Rectal smooth muscle tissue (tissue), 1 donor: ENCODE results near the gene GADL1.

Experiments used
- H3K27ac ChIP-seq: one replicate; pipeline ENCODE4 v1.7.0; 2013; ENCODE audit warnings: low read depth, low read length, inconsistent platforms
- H3K27me3 ChIP-seq: one replicate; pipeline ENCODE4 v1.7.0; 2013; ENCODE audit warnings: low read length; ENCODE audit not compliant: control insufficient read depth, insufficient read depth
- H3K36me3 ChIP-seq: one replicate; pipeline ENCODE4 v1.7.0; 2013; ENCODE audit warnings: low read length; ENCODE audit not compliant: control insufficient read depth, insufficient read depth
- H3K4me1 ChIP-seq: one replicate; pipeline ENCODE4 v1.7.0; 2013; ENCODE audit warnings: low read length; ENCODE audit not compliant: control insufficient read depth, insufficient read depth
- H3K4me3 ChIP-seq: one replicate; pipeline ENCODE4 v1.7.0; 2013; ENCODE audit warnings: low read length
- H3K9ac ChIP-seq: one replicate; pipeline ENCODE4 v1.7.0; 2013; ENCODE audit warnings: low read length

GADL1 gene, protein sequence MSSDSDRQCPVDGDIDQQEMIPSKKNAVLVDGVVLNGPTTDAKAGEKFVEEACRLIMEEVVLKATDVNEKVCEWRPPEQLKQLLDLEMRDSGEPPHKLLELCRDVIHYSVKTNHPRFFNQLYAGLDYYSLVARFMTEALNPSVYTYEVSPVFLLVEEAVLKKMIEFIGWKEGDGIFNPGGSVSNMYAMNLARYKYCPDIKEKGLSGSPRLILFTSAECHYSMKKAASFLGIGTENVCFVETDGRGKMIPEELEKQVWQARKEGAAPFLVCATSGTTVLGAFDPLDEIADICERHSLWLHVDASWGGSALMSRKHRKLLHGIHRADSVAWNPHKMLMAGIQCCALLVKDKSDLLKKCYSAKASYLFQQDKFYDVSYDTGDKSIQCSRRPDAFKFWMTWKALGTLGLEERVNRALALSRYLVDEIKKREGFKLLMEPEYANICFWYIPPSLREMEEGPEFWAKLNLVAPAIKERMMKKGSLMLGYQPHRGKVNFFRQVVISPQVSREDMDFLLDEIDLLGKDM

DNA sequence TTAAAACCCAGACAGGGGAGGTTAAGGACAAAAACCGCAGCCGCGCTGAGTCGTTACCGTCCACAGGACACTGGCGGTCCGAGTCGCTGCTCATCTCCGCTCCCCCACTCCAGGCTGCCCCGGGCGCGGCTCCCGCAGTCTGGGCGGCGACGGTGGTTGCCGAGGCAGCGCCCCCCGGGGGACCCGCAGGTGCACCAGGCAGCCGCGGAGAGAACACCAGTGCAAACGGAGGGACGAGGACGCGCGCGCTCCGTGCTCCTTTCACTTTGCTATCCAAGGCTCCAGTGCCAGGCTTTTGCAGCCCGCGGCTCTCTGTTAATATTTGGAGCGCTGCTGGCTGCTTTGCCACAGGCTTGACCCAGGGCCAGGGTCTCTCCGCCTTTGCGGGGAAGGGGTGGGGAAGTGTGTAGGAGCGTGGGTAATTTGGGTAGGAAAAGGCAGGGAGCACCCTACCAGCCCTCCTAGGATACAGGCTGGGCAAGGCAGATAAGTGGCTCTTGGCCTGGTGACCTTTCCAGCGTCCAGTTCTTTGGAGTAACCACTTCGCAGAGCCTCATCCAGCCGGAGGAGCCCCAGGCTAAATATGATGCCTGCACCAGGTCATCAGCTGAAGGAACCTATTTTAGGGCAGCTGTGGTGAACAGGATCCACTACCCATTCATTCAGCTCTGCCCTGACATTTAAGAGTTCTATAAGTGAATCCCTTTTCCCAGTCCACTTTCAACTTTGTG lies at the start of gene GADL1:
Gene GADL1, minus strand, starts transcription at position 141 of the 731 bp plus-strand sequence. Its CDS starts 47 bp downstream, at position 94.
- H3K27ac ChIP-seq, result no peak within 1 kb of the TSS
- no peaks in the 10 kb centered on the region for H3K27me3 ChIP-seq
- no peak within 1 kb of the TSS for H3K9ac ChIP-seq

DNA sequence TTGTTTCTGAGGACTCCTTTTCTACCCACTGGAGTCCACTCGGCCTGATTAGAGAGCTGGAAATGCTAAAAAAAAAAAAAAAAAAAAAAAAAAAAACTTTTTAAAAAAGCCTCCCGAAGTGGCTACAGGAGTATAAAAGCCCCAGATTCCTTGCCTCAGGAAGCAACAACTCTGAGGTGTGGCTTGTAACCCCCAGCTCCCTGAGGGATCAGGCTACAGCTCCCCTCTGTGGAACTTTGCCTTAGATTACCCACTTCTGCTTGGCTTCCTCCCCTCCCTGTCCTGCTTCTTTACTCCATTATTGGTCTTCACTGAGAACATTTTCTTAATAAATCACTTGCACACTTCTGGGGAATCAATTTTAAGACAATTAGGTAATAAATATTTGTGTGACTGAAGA lies 49.7 kb upstream of the GADL1 start:
- no peaks in the 10 kb centered on the region for H3K4me1 ChIP-seq
- no peak overlapping the region for H3K4me3 ChIP-seq
- H3K36me3 ChIP-seq, result no peaks in the 10 kb centered on the region
- no peak overlapping the region for H3K9ac ChIP-seq
- no peak overlapping the region for H3K27ac ChIP-seq
- no peaks in the 10 kb centered on the region for H3K27me3 ChIP-seq

More for the DNA sequence above, at the start of gene GADL1:
- Histone ChIP-seq H3K4me1 (no peaks in the 10 kb centered on the region), H3K4me3 (peak within 1 kb of the TSS; percentile 61), H3K36me3 (no peaks in the 10 kb centered on the region)

DNA sequence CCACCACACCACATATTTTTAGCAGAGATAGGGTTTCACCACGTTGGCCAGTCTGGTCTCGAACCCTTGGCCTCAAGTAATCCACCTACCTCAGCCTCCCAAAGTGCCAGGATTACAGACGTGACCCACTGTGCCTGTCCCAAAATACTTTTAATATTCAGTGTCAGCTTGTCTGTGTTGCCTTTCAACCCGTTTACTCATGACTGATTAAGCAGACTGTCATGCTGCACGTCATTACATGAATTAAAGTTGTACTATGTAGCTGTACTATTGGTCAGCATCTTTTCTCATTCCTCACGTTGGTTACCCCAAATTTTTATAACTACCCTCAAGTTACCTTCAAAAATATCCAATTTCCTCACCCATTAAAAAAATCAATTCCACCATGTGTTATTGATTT lies 48.7 kb upstream of the GADL1 start:
- H3K4me3 ChIP-seq, result no peak overlapping the region
- H3K36me3 ChIP-seq, result no peaks in the 10 kb centered on the region
- no peaks in the 10 kb centered on the region for H3K4me1 ChIP-seq
- no peak overlapping the region for H3K9ac ChIP-seq
- no peaks in the 10 kb centered on the region for H3K27me3 ChIP-seq
- no peak overlapping the region for H3K27ac ChIP-seq

DNA sequence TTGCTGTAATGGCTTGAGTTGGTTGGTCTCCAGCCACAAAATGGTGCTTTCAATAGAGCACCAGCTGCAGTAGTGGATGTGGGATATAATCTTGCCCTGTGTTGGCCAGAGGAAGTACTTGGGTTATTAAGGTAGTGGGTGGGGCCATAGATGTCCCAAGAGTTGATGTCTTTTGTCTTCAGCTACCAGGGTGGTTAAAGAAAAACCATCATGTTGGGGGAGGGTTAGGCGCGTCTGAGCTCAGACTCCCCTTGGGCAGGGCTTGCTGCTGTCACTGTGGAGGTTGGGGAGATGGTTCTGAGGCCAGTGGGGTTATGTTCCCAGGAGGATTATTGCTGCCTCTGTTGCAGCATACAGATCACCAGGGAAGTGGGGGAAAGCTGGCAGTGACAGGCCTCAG lies 46.9 kb upstream of the GADL1 start:
- H3K27ac ChIP-seq, result no peak overlapping the region
- H3K4me3 ChIP-seq, result no peak overlapping the region
- no peaks in the 10 kb centered on the region for H3K4me1 ChIP-seq
- H3K36me3 ChIP-seq, result no peaks in the 10 kb centered on the region
- H3K9ac ChIP-seq, result no peak overlapping the region
- H3K27me3 ChIP-seq, result no peaks in the 10 kb centered on the region

DNA sequence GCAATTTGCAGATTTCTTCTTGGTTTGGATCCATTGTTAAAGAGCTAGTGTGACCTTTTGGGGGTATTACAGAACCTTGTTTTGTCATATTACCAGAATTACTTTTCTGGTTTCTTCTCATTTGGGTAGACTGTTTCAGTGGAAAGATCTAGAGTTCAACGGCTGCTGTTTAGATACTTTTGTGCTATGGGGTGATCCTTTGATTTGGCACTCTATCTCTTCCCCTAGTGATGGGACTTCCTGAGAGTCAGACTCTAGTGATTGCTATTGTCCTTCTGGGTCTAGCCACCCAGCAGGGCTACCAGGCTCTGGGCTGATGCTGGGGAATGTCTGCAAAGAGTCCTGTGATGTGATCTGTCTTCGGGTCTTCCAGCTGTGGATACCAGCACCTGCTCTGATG lies 46.3 kb upstream of the GADL1 start:
- Histone ChIP-seq H3K9ac (no peak overlapping the region), H3K4me1 (no peaks in the 10 kb centered on the region), H3K4me3 (no peak overlapping the region), H3K36me3 (no peaks in the 10 kb centered on the region), H3K27ac (no peak overlapping the region), H3K27me3 (no peaks in the 10 kb centered on the region)

DNA sequence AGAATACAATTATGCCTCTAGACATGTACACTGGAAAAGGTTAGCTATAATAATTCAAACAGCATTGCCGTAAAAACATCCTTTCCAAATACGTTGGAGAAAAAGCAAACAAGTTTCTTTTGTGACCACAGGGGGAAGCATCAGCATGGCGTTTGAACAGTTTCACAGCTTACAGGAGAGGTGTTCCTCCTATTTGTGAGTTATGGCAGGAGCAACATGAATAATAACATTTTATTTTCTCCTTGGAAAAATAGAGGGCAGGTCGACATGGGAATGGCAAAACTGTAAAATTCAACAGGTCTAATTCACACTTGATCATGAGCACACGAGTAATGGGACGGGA lies 39.7 kb upstream of the GADL1 start:
- no peak overlapping the region for H3K27ac ChIP-seq

DNA sequence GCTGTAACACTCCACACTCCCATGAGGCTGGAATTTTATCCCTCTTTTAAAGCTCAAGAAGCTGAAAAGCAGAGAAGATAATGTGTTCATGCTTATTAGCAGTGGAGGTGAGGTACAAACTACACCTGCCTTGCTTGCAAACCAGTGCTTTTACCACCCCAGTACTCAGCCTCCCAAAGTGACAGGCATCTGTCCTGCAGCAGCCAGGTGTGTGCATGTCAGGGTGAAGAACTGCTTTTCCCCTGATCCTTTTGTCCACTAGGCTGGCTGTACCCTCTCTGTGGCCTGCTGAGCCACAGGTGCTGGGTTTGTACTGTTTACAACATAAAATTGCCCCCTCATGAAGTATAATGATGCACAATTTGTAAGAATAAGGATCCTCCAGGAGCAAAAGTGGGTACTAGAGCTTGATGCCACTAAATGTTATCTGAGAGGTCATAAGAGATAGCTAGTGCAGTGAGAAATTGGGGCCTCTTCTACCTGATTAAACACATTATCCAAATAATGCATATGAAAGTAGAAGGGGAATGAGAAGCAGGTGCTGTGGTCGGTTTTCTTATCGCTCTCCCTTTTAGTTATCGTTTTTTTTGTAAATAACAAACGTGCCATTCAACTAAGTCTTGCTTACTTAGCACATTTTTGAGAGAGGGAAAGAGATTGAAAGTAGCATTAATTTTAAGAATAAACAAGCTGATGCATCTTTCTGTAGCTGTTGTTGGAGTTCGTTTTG lies 39.2 kb upstream of the GADL1 start:
- H3K9ac ChIP-seq, result no peak overlapping the region
- no peaks in the 10 kb centered on the region for H3K27me3 ChIP-seq
- H3K4me1 ChIP-seq, result no peaks in the 10 kb centered on the region
- no peaks in the 10 kb centered on the region for H3K36me3 ChIP-seq
- no peak overlapping the region for H3K27ac ChIP-seq
- H3K4me3 ChIP-seq, result no peak overlapping the region

More for the DNA sequence above, 39.7 kb upstream of the GADL1 start:
- no peak overlapping the region for H3K4me3 ChIP-seq
- H3K9ac ChIP-seq, result no peak overlapping the region
- no peaks in the 10 kb centered on the region for H3K27me3 ChIP-seq
- no peaks in the 10 kb centered on the region for H3K4me1 ChIP-seq
- H3K36me3 ChIP-seq, result no peaks in the 10 kb centered on the region

DNA sequence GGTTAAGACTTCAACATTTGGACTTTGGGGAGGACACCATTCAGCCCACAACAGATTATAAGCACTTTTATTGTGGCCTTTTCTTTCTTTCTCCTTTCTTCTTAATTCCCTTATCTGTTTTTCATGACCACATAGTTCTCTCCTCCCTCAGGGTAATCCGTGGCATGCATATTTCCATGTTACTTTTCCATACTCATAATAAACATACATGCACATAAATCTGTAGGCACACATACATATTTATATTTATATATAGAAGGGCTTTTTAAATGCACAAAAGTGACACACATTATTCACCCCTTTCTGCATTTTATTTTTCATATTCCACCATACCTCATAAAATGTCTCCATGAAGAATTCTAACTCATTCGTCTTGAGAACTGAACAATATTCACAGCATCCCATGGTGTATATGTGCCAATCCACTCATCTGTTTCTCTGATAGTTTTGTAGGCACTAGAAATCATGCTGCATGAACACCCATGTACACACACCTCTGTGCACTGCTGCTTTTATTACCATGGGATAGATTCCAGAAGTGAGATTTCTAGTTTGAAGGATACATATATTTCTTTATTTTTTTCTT lies 38.1 kb upstream of the GADL1 start:
- H3K27me3 ChIP-seq, result no peaks in the 10 kb centered on the region
- H3K9ac ChIP-seq, result no peak overlapping the region
- no peaks in the 10 kb centered on the region for H3K36me3 ChIP-seq
- H3K27ac ChIP-seq, result no peak overlapping the region
- H3K4me3 ChIP-seq, result no peak overlapping the region
- no peaks in the 10 kb centered on the region for H3K4me1 ChIP-seq

DNA sequence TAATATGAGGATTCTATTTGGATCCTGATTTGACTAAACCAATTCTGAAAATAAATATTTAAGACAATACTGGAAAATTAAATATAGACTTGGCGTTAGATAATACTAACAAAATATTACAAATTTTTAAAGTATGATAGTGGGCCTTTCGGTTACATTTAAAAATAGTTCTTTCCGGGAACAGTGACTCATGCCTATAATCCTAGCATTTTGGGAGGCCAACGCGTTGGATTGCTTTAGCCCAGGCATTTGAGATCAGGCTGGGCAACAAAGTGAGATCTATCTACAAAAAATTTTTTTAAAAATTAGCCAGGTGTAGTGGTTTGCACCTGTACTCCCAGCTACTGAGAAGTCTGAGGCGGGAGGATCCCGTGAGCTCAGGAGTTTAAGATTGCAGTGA lies 30.3 kb upstream of the GADL1 start:
- Histone ChIP-seq H3K36me3 (no peaks in the 10 kb centered on the region), H3K4me1 (no peaks in the 10 kb centered on the region), H3K27me3 (no peaks in the 10 kb centered on the region), H3K4me3 (no peak overlapping the region), H3K27ac (no peak overlapping the region), H3K9ac (no peak overlapping the region)

DNA sequence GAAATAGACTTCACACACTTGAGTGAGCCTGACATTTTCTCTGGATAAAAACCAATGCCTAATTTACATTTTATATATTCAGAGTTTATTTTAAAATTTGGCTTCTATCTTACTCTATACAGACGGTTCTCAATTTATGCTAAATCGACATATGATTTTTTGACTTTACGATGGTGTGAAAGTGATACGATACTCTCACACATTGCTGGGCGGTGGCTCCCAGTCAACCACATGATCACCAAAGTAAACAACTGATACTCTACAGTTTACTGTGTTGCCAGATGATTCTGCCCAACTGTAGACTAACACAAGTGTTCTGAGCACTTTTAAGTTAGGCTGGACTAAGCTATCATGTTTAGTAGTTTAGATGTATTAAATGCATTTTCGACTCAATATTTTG lies 25.1 kb upstream of the GADL1 start:
- Histone ChIP-seq H3K36me3 (no peaks in the 10 kb centered on the region), H3K4me1 (no peaks in the 10 kb centered on the region), H3K27ac (no peak overlapping the region), H3K27me3 (no peaks in the 10 kb centered on the region), H3K9ac (no peak overlapping the region), H3K4me3 (no peak overlapping the region)

DNA sequence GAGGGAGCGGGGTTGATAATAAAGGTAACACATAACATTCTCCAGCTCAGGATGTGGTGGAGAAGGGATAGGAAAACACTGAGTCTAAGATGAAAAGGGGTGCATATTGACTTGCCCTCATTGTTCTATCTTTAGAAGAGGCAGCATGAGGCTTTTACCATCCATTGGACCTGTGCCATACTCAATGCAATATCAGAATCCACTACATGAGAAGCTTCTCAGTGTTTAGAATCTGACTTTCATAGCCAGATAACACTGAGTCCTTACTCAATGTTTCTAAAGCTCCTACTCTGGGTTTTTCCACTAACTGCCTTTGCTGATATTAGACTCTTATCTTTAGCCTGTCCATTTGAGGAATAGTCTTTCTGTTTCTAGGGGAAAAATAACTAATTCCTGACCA lies 24.3 kb upstream of the GADL1 start:
- Histone ChIP-seq H3K9ac (no peak overlapping the region), H3K4me1 (no peaks in the 10 kb centered on the region), H3K27me3 (no peaks in the 10 kb centered on the region), H3K36me3 (no peaks in the 10 kb centered on the region), H3K27ac (no peak overlapping the region), H3K4me3 (no peak overlapping the region)

DNA sequence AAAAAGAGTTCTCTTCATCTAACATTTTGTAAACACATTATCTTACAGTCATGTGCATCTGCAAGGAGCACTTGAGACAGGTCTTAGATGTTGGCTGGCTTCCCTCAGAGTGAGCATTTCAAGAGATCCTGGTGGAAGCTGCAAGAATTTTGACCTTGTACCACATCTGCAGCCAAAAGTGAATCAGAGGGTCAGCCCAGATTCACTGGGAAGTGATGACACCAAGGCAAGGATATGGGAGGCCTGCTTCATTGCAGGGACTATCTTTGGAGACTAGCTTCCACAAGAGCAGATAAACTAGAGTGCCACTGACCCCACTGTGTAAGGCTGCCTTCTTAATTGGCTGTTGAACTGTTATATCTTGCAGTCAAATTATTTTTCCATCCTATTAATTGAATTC lies 21.3 kb upstream of the GADL1 start:
- no peak overlapping the region for H3K27ac ChIP-seq
- no peak overlapping the region for H3K4me3 ChIP-seq
- no peak overlapping the region for H3K9ac ChIP-seq

More for the DNA sequence above, 21.3 kb upstream of the GADL1 start:
- H3K36me3 ChIP-seq, result no peaks in the 10 kb centered on the region
- no peaks in the 10 kb centered on the region for H3K4me1 ChIP-seq
- no peaks in the 10 kb centered on the region for H3K27me3 ChIP-seq
